HCT116 (cell line): ENCODE data around the gene CHD3. TPM values are rescaled to one million over a fixed set of nuclear protein-coding genes. Genes with fewer than 3 reads are reported as not detected.

Source experiments
- ATAC-seq: fragments of 200-7000 bp; cut with Tn5 transposase; 2 replicates; pipeline ENCODE4 v1.9.1; 2020; ENCODE audit warnings: mild to moderate bottlenecking, moderate library complexity
- BruUV-seq: library from RNA; stranded (reverse); fragments of 400-500 nt; replicated peaks from 2 replicates; lab custom pipeline; 2021; lab: Mats Ljungman, UMichigan
- CTCF ChIA-PET: fragments of 300-600 bp; sonication (Branson Sonifier 250); formaldehyde crosslinking; loops from one replicate; lab custom pipeline; 2021; ENCODE audit warnings: antibody characterized with exemption; lab: Charles Lee
- POLR2A ChIA-PET: fragments of 300-600, 350-600 bp; sonication (Branson Sonifier 250); formaldehyde crosslinking; loops from one replicate; lab custom pipeline; 2021; ENCODE audit warnings: antibody characterized with exemption; lab: Charles Lee
- RAD21 ChIA-PET, 2 experiments: fragments of 300-600 bp; sonication (Branson Sonifier 250); formaldehyde crosslinking; loops; one replicate each; lab custom pipeline; 2023; ENCODE audit warnings: low total read pairs in 2 of 2; ENCODE audit not compliant: uncharacterized antibody in 2 of 2, unreplicated experiment in 2 of 2, low non-redundant PET in 1 of 2; lab: Charles Lee
- DNase-seq: peaks from one replicate; pipeline ENCODE4 v3.0.0-alpha.2; 2010; ENCODE audit warnings: low read depth, low spot score
- H2AFZ ChIP-seq: fragments of 200-600 bp; shearing (Covaris generic), sonication (generic); 2 replicates; pipeline ENCODE4 v1.6.1; 2017; ENCODE audit warnings: low read depth, mixed run types, mixed read lengths, antibody characterized with exemption, low read length; ENCODE audit not compliant: poor library complexity, severe bottlenecking
- H3K27ac ChIP-seq: 2 replicates; pipeline ENCODE4 v1.5.1; 2012; ENCODE audit warnings: low read depth, low read length
- H3K27me3 ChIP-seq: fragments of 200-600 bp; sonication (generic); 2 replicates; pipeline ENCODE4 v1.6.1; 2016; ENCODE audit warnings: mixed run types, low read length, mixed read lengths; ENCODE audit not compliant: insufficient read depth
- H3K36me3 ChIP-seq, 2 experiments: fragments of 200-500 bp in 1 of 2; fragments of 200-600 bp in 1 of 2; sonication (Bioruptor generic) in 1 of 2; sonication (generic) in 1 of 2; 2 replicates each; pipeline versions ENCODE4 v1.5.1 to v1.6.1; 2014 to 2016; ENCODE audit warnings: low read length in 2 of 2, inconsistent platforms in 1 of 2, mixed read lengths in 1 of 2, mixed run types in 1 of 2; ENCODE audit not compliant: insufficient read depth in 2 of 2, control insufficient read depth in 1 of 2
- H3K4me1 ChIP-seq, 2 experiments: fragments of 200-600 bp in 1 of 2; sonication (generic) in 1 of 2; 2 replicates each; pipeline versions ENCODE4 v1.5.1 to v1.6.1; 2012 to 2017; ENCODE audit warnings: low read length in 2 of 2, inconsistent platforms in 1 of 2, mild to moderate bottlenecking in 1 of 2, mixed read lengths in 1 of 2, mixed run types in 1 of 2, moderate library complexity in 1 of 2; ENCODE audit not compliant: insufficient read depth in 2 of 2, control insufficient read depth in 1 of 2
- H3K4me2 ChIP-seq: fragments of 200-600 bp; sonication (generic); 2 replicates; pipeline ENCODE4 v1.6.1; 2017; ENCODE audit warnings: mixed run types, low read length, mixed read lengths
- H3K4me3 ChIP-seq, 2 experiments: fragments of 200-600 bp in 1 of 2; sonication (generic) in 1 of 2; replicated peaks in 1 of 2; 2 replicates each; pipeline ENCODE4 v1.5.1; 2011 to 2016; ENCODE audit warnings: low read length in 2 of 2, control low read depth in 1 of 2, low read depth in 1 of 2, mild to moderate bottlenecking in 1 of 2, mixed read lengths in 1 of 2, mixed run types in 1 of 2
- H3K79me2 ChIP-seq: fragments of 200-600 bp; sonication (generic); 2 replicates; pipeline ENCODE4 v1.6.1; 2017; ENCODE audit warnings: mild to moderate bottlenecking, mixed run types, low read length, moderate library complexity, mixed read lengths; ENCODE audit not compliant: insufficient read depth
- H3K9ac ChIP-seq: fragments of 200-600 bp; sonication (generic); 2 replicates; pipeline ENCODE4 v1.6.1; 2016; ENCODE audit warnings: low read length, mixed read lengths
- H3K9me2 ChIP-seq: fragments of 200-600 bp; sonication (generic), shearing (Covaris generic); 2 replicates; pipeline ENCODE4 v1.6.1; 2017; ENCODE audit warnings: mixed run types, mild to moderate bottlenecking, moderate library complexity; ENCODE audit not compliant: insufficient read depth
- H3K9me3 ChIP-seq, 2 experiments: fragments of 200-500 bp in 1 of 2; fragments of 200-600 bp in 1 of 2; sonication (Bioruptor generic) in 1 of 2; sonication (generic) in 1 of 2; 2 replicates each; pipeline ENCODE4 v1.6.1; 2014 to 2017; ENCODE audit warnings: low read length in 2 of 2, mixed read lengths in 2 of 2, inconsistent platforms in 1 of 2, low read depth in 1 of 2, mild to moderate bottlenecking in 1 of 2, mixed run types in 1 of 2, moderate library complexity in 1 of 2; ENCODE audit not compliant: control insufficient read depth in 1 of 2, insufficient read depth in 1 of 2
- H4K20me1 ChIP-seq: fragments of 200-600 bp; sonication (generic), shearing (Covaris generic); 2 replicates; pipeline ENCODE4 v1.6.1; 2017; ENCODE audit warnings: mixed run types, mild to moderate bottlenecking, moderate library complexity; ENCODE audit not compliant: insufficient read depth
- ELF1 ChIP-seq: IDR thresholded peaks from 2 replicates; pipeline ENCODE4 v1.6.1; 2012; ENCODE audit warnings: low read depth, borderline replicate concordance
- YY1 ChIP-seq: IDR thresholded peaks from 2 replicates; pipeline ENCODE4 v1.6.1; 2011; ENCODE audit warnings: low read length, low read depth, moderate library complexity, mild to moderate bottlenecking; ENCODE audit not compliant: insufficient replicate concordance; ENCODE audit errors: extremely low read depth
- ZFX ChIP-seq: fragments of 450-650 bp; IDR thresholded peaks from 2 replicates; pipeline ENCODE4 v1.6.1; 2017
- intact Hi-C: fragments of 100-400 bp; cut with micrococcal nuclease; formaldehyde crosslinking; loops from 2 replicates; pipeline ENCODE4 v1.10.0; 2022
- total RNA-seq: library from RNA; stranded (reverse); gene quantifications from one replicate; pipeline ENCODE4 v1.2.1, GENCODE V29; 2021; ENCODE audit not compliant: unreplicated experiment
- TF ChIP-seq, protein P1 (sequence below): IDR thresholded peaks from 2 replicates; pipeline ENCODE4 v1.6.1; 2012; ENCODE audit warnings: low read depth

The CHD3 gene
- total RNA-seq, 1 experiment from 2014 or later = 54.8 TPM

DNA sequence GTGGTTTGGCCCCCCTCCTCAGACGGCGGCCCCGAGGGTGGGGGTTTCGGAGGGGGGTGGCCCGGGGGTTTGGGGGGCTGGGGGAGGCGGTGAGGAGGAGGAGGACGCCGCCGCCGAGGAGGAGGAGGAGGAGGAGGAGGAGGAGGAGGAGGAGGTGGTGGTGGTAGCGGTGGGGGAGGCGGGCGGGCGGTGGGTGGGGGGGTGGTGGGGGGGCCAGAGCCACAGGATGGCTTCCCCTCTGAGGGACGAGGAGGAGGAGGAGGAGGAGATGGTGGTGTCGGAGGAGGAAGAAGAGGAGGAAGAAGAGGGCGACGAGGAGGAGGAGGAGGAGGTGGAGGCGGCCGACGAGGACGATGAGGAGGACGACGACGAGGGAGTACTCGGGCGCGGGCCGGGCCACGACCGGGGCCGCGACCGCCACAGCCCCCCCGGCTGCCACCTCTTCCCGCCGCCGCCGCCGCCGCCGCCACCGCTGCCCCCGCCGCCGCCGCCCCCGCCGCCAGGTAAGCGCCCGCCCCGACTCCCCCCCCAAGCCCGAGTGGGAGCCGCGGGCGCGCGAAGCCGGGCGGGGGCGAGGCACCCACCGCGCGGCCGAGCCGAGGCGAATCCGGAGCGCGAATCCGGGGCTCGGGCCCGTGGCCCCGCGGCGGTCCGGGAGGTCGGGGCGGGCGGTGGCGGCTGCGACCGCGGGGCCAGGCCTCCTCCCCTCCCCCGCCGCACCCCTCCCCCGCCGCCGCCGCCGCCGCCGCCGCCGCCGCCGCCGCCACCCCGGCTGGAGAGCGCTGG is 3.8 kb upstream of the CHD3 start:
- no TSS peak for BruUV-seq
- Histone ChIP-seq H3K36me3 (peaks cover 0 to 2% of the 10 kb centered on the region in 2 experiments; a peak in 1 of 4 replicates), H3K4me1 (peaks cover 36 to 50% of the 10 kb centered on the region in 2 experiments), H2AFZ (no peak overlapping the region), H4K20me1 (no peaks in the 10 kb centered on the region), H3K27me3 (no peaks in the 10 kb centered on the region), H3K4me3 (peak overlapping the region; percentile 56 to 82), H3K27ac (peak overlapping the region; percentile 97; the same call in 1 of the 2 replicates), H3K9me2 (no peaks in the 10 kb centered on the region), H3K4me2 (peak overlapping the region; percentile 99), H3K79me2 (peaks cover 33% of the 10 kb centered on the region), H3K9ac (peak overlapping the region; percentile 86), H3K9me3 (no peaks in the 10 kb centered on the region)
- no peak for TF ChIP-seq YY1
- peak; percentile 45; the same call in 1 of the 2 replicates for TF ChIP-seq ZFX
- no peak for TF ChIP-seq ELF1
- TF ChIP-seq, protein P1, sequence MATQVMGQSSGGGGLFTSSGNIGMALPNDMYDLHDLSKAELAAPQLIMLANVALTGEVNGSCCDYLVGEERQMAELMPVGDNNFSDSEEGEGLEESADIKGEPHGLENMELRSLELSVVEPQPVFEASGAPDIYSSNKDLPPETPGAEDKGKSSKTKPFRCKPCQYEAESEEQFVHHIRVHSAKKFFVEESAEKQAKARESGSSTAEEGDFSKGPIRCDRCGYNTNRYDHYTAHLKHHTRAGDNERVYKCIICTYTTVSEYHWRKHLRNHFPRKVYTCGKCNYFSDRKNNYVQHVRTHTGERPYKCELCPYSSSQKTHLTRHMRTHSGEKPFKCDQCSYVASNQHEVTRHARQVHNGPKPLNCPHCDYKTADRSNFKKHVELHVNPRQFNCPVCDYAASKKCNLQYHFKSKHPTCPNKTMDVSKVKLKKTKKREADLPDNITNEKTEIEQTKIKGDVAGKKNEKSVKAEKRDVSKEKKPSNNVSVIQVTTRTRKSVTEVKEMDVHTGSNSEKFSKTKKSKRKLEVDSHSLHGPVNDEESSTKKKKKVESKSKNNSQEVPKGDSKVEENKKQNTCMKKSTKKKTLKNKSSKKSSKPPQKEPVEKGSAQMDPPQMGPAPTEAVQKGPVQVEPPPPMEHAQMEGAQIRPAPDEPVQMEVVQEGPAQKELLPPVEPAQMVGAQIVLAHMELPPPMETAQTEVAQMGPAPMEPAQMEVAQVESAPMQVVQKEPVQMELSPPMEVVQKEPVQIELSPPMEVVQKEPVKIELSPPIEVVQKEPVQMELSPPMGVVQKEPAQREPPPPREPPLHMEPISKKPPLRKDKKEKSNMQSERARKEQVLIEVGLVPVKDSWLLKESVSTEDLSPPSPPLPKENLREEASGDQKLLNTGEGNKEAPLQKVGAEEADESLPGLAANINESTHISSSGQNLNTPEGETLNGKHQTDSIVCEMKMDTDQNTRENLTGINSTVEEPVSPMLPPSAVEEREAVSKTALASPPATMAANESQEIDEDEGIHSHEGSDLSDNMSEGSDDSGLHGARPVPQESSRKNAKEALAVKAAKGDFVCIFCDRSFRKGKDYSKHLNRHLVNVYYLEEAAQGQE = no peak
- POLR2A ChIA-PET = interaction anchor here (2.3 kb wide), 1 partner anchor 43 kb away, joined by 5 read pairs; no protein-coding TSS in a partner anchor
- DNase-seq (no peak), ATAC-seq (no peak)
- CTCF ChIA-PET = interaction anchor here (0.7 kb wide), 1 partner anchor 15 kb away, joined by 3 read pairs; no protein-coding TSS in a partner anchor
- intact Hi-C loops = no loop called here
- RAD21 ChIA-PET = no interaction called here
